HG03378 (cell line): ENCODE results near the gene THBS1.

Source experiments
- ATAC-seq: cut with Tn5 transposase; IDR thresholded peaks from one replicate; pipeline ENCODE4 v1.9.1; 2021; ENCODE audit warnings: mild to moderate bottlenecking, moderate library complexity; ENCODE audit not compliant: unreplicated experiment

The THBS1 gene

GRCh38 chr15:39629371-39629770, 48.5 kb downstream of the THBS1 start:
- no peak for ATAC-seq

GRCh38 chr15:39629906-39630305, 49.0 kb downstream of the THBS1 start:
- ATAC-seq, result no peak

GRCh38 chr15:39631357-39631756, 50.5 kb downstream of the THBS1 start:
- ATAC-seq, result no peak

- ATAC-seq, result no peak
Measured at GRCh38 chr15:39638041-39638440, 57.2 kb downstream of the THBS1 start.

- no peak for ATAC-seq
Measured at GRCh38 chr15:39639037-39639436, 58.2 kb downstream of the THBS1 start.

GRCh38 chr15:39640665-39641064, 59.8 kb downstream of the THBS1 start:
- no peak for ATAC-seq

- ATAC-seq, result no peak
Measured at GRCh38 chr15:39641191-39641889, 60.5 kb downstream of the THBS1 start.

GRCh38 chr15:39642011-39642640, 61.2 kb downstream of the THBS1 start:
- no peak for ATAC-seq

- no peak for ATAC-seq
Measured at GRCh38 chr15:39643727-39644126, 62.8 kb downstream of the THBS1 start.

GRCh38 chr15:39644136-39644535, 63.3 kb downstream of the THBS1 start:
- ATAC-seq, result no peak

GRCh38 chr15:39645138-39645975, 64.5 kb downstream of the THBS1 start:
- no peak for ATAC-seq

GRCh38 chr15:39645976-39646257, 65.0 kb downstream of the THBS1 start:
- ATAC-seq, result no peak

GRCh38 chr15:39646425-39646824, 65.5 kb downstream of the THBS1 start:
- no peak for ATAC-seq
